CD4-positive, alpha-beta T cell treated with Interleukin-21 for 1 hour (primary cell): Measurements from ENCODE around the gene AP3D1.

ENCODE experiments used
- DNase-seq: peaks from one replicate; pipeline ENCODE4 v3.0.0-alpha.2; 2020

Gene AP3D1

DNA sequence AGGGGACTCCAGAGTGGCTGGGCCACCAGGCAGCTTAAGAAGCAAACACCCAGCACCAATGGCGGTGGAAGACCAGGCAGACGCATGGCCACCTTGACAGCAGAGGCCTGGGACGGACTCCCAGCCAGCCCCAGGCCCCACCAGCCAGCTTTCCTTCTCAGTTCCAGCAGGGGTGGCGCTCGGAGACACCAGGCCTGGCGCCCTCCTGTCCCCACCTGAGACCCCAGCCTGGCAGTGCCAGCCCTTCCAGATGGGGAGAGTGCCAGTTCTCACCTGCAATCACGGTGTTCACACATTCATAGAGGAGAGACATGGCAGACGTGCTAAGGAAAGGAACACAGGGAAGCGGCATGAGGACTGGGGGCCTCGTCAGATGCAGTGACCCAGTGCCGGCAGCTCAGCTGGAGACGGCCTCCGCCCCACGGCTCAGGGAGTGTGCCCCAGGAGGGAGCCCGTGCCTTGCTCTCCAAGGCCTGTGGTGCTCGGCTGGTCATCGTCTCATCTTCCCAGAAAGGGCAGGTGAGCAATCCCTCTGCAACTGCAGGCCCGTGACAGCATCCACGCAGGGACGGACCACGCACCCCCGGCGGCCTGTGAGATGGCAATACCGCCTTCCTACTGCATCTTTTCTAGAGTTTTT is 24.4 kb downstream of the AP3D1 start:
- no peak for DNase-seq

DNA sequence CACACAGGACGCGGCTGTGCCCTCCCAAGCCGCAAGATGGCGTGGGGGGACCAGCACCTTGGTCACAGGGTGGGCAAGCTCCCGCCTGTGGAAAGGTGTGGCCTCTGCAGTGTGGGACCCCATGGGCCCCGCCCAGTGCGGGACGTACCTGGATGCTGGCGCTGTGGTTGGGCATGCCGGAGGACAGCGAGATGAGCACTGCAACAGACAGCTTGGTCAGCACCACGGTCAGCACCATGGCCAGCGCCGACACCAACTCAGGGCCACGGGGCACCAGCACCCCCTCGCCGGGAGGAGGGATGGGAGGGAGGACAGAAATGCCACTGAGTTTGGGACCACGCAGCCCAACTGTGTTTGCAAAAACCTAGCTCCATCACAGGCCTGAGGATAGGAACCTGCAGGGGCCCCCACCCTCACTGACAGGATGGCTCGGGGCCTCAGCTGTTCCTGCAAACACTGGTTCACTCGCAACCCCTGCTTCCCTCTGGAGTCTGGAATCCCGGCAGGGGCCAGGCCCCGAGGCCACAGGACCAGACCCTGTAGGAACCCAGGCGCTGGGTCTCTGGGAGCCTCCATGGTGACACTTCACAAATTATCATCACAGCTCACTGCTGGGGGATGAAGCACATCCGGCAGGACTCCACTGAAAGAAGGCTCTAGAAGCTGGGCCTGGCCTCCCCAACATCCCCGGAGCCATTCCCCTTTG is 27.5 kb downstream of the AP3D1 start:
- DNase-seq, result no peak

DNA sequence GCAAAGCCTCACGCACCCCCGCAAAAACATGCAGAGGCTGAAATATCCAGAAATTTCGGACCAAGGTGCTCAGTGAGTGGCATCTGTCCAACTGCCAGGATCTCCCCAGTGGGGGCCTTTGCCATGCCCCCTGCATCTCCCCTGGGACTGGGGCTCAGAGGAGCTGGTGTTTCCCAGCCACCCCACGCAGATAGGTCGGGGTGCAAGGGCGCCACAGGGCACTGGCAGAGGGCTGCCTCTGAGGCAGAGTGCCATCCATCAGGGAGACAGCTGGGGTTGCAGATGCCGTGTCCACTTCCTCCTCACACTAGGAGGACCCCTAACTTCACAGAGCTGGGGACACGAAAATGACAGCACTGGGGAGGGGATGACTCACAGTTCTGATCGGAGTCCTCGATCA is 28.4 kb downstream of the AP3D1 start:
- DNase-seq, result no peak

DNA sequence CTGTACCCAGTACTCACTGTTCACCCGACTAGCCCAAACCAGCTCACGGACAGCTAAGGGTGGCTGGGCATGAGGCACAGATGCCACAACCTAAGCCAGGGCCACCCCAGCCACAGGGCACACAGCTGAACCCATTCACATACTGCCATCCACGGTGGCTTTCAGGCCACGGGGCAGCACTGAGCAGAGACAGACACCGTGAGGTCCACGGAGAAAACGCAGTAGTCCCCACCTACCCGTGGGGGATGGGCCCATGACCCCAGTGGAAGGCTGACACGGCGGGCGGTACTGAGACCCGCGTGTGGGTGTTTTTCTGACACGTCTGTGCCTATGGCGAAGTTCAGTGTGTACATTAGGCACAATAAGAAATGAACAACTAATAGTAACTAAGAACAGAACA is 29.1 kb downstream of the AP3D1 start:
- no peak for DNase-seq

DNA sequence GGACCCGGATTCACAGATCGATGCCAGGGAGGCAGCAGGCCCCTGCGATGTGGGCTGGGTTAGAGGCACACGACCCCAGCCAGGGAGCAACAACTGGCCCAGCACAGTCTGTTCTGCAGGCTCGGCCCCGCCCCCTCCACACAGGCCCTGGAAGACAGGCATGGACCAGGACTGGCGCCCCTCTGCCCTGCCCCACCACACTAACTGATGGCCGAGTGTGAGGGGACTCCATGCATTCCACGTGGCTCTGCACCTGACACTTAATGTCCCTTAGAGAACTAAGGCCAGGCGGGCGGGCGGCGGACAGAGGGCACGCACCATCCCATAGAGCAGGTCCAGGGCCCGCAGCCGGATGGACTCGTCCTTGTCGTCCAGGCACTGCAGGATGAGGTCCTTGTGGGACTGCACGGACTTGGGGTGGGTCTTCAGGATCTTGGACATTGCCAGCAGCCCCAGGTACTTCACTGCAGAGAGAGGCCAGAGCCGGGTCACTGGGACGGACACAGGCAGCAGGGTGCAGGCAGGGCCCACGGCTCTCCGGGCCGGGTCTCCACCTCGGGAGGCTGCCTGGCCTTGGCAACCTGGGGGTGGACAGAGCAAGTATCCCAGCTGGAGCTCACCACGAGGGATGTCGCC is 29.8 kb downstream of the AP3D1 start:
- DNase-seq, result no peak

DNA sequence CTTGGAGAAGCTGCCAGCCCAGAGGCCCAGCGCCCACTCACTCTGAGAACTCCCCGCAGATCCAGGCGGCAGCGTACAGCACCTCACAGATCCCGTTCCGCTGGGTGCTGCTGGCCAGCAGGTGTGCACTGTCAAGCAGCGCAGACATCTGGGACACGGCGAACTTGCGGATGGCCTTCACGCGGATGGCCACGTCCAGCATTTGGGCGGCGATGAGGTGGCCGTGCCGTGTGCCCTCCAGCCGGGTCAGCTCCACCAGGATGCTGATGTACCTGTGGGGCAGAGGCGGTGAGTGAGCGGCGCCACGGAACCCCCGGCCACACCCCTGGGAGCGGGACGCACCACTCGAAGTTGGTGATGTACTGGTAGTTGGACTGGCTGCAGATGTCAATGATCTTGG is 30.5 kb downstream of the AP3D1 start:
- DNase-seq, result no peak

DNA sequence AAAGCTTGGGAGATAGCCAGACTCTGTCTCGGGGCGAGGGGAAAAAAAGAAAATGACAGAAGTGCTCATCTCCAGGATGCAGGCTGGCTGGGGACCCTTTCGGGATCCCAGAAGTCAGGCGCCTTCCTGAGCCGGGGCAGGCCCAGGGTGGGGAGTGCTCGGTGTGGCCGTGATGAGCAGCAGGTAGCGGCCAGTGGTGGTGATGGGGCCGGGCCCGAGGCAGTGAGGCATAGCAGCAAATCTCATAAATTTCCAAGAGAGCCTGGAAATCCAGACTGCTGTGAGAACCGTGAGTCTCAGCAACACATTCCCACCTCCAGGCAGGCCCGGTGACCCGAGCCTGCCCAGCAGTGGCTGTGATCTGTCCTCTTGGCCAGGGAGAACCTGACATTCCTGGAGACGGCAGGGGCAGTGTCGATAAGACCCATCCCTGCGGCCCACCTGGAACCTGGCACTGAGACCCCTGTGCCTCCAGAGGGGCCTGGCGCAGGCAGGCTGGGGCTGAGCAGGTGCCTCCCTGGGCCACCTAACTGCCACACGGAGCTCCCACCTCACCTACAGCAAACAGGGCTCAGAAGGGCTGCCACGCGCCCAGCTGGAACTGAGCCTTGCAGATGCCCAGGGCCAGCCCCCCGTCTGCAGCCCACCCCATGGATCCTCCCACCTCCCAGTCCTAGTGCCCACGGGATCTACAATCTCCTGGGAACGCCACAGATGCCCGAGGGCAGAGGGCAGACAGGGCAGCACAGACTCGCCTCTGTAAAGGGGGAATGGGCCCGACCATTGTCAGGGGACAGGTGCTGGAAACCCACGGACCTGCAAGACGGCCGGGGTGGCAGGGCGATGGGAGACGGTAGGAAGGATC is 31.2 kb downstream of the AP3D1 start:
- no peak for DNase-seq

DNA sequence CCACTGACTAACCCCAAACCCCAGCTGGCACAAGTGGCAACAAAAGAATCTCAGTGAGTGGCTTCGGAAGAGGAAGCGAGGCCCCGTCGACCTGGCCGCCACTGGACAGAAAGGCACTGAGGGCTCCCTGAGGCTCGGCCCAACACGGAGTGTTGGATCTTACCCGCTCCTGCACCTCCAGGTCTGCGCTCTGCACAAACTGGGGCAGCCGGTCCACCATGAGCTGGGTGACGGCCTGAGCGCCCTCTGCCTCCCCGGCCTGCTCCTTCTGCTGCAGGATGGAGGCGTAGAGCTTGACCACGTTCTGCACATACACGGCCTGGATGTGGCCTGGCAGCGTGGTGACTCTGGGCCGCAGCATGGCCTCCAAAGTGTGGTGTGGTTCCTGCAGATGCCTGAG is 32.9 kb downstream of the AP3D1 start:
- no peak for DNase-seq

DNA sequence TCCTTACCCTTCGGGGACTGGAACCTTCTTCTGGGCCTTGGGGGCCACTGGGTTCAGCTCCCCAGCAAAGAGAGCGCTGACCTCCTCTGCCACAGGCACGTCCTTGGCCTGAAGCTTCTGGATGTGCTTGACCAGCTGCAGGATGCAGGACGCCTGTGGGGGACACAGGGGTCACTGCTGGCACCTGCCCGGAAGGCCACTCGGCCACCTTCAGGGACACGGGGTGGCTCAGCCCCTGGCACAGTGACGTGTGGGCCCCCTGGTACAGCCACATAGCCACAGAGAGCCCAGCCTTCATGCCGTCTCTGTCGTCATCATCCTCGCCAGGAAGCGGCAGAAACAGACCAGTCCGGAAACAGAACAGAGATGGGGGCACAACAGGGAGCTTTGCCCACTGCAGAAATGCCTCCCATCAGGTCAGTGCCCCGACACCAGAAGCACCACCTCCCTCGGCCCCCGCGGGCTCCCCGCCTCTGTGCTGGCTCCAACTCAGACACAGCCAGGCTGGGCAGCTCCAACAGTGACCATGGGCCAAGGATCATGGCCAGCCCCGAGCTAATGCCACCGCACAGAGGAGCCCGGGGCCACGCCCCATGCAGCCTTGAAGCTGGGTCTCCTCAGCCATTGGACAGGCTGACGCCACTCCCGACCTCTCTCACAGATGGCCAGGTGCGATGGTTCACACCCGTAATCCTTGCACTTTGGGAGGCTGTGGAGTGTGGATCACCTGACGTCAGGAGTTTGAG is 34.0 kb downstream of the AP3D1 start:
- no peak for DNase-seq

DNA sequence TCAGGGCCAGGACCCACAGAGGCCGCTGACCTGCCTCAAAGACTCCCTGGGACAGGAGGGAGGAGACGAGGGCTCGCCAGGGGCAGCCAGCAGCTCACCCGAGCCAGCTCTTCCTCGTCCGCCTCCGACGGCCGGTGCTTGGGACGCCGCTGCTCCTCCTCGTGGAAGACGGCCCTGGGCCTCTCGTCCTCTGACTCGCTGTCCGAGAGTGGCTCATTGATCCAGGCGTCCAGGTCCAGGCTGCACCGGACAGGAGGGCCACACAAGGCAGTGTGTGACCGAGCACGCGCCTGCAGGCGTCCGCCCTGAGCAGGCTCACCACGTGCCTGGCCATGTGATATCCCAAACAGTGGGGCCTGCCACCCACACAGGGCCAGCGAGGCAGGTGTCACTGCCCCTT is 34.9 kb downstream of the AP3D1 start:
- no peak for DNase-seq

DNA sequence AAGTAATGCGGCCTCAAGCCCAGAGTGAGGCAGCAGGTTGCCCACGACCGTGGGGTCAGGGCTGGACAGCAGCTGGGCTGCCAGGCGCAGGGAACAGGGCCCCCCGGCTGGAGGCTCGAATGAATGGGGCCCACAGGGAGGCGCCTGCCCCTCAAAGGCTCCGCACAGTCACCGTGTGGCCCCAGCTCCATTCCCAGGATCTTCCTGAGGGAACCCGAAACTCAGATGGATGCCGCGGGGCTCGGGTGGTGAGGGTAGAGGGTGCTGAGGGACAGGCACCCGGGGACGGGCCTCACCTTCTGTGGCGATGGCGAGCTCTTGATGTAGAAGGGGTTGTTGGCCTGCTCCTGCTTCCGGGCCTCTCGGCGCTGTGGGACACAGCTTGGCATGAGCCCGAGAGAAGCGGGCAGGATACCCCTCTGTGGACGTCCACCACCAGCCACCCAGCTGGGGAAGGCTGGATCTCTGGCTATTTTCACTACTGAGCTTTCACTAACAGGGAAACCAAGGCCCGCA is 35.4 kb downstream of the AP3D1 start:
- no peak for DNase-seq

DNA sequence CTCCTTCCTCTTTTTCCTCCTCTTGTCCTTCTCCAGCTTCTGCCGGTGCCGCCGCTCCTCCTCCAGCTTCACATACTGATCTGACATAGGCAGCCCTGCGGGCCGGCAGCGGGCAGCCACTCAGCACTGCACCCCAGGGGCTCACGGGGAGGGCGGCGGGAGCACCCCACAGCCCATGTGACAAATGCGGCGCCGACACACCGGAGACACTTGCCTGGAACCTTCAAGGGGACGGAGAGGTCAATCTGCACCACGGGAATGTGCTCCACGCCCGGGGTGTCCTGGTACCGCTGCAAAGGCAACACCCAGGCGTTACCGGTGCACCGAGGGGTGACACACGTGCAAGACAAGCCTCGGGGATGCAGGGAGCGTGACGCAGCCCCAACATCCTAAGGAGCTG is 36.0 kb downstream of the AP3D1 start:
- DNase-seq, result no peak

DNA sequence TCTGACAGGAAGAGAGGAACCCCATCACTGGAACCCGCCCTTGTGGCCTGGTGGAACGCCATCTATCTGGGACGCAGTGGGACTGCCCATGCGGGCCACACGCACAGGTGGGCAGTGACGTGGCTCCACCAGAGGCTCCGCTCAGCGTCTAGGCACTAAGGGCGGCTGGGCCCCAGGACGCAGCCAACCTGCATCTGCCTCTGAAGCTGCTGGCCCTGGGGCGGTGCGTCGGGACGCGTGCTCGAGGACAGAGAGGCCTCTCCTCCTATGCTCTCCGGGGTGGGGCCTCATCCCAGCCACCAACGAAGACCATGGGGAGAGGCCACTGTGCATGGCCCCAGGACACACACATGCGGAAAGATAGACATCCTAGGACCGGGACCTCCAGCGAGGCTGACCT is 36.5 kb downstream of the AP3D1 start:
- DNase-seq, result no peak

DNA sequence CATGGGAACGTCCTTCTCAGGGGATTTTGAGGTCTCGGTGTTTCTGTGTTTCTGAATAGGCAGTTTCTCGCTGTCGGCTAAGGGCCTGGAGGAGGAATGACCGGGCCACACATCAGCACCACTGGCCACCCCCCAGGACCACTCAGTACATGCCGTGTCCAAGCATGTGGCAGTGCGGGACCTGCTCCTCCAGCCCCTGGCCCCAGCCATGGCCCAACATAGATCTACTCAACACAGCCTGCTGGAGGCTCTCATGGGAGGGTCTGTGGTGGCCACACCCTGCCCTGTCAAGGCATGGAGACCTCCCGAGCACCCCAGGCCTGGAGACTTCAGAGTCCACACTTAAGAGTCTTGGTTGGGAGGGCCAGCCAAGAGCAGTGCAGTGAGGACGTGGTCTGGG is 37.1 kb downstream of the AP3D1 start:
- no peak for DNase-seq

DNA sequence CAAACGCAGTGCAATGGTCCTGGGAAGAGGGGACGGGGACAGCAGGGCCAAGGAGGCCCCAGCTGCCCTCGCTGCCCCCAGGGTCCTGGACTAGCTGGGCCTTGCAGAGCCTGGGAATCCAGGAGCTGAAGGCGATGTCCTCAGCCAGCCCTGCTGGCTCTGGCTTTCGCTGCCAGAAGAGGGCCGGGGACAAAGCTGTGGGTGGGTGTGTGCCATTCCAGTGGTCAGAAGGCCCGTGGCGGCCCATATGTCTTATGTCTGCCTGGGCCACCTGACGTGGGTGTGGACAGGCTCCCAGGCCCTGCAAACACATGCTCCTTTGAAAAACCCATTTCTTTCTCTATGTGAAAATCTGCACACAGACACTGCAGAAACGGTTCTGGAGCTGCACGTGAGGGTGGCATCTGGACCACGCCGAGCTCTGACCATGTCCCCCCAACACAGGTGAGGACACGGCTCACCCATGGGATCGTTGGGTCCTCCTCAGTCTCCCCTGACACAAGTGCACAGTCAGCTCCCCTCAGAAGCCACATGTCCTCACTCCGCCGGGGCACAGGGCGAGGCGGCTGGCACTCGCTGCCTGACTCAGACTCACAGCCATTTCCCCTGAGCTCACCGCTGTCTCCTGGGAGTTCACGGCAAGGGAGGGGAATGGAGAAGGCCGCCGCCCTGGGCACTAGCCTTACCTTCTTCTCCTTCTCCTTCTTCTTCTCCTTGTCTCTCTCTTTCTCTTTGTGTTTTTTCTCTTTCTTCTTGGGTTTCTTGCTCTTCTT is 37.7 kb downstream of the AP3D1 start:
- DNase-seq, result no peak

DNA sequence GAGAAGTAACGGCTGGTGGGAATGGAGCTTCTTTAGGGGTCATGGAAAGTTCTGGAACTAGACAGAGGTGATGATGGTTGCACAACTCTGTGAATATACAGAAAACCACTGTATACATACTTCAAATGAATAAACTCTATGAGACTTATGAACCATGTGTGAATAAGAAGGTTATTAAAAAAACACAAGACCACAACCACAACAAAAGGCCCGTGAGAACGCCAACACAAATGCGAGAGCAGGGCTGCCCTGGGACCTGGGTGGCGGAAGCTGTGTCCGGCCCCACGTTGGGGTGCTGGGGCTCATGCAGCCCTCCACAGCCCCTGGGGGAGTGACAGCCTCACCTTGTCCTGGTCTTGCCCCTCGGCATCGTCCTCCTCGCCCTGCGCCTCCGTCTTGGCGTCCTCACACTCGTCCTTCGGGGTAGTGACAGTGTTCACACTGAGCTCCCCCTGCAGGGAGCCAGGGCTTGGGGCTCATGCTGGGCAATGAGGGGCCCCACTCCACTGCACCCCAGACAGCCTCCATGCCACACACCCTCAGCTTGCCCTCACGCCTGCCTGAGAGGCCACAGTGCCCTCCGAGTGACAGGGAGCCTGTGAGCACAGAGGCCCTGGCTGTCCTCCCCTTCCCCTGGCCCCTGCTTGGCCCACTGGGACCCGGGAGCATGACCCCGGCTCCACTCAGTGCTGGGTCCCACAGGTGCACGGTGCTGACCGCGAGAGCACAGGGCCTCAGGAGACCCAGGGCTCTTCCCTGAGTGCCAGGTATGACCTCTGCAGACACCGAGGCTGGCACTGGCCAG is 38.6 kb downstream of the AP3D1 start:
- peak; percentile 30 for DNase-seq

DNA sequence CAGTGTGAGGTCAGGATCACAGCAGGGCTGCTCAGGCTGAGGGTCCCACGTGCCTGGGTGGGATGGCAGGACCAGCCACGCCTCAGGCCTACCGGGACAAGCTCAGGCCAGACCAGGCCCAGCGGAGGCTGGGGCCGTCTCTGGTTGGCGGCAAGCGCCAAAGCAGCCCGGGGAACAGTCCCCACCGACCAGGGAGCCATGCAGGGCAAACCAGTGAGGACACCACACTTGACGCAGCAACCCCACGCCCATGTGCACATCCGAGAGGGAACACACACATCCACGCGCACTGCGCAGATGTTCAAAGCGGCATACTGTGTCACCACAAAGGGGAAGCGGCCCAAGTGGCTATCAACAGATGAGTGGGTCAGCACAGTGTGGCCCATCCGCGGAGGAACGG is 39.5 kb downstream of the AP3D1 start:
- DNase-seq, result no peak

DNA sequence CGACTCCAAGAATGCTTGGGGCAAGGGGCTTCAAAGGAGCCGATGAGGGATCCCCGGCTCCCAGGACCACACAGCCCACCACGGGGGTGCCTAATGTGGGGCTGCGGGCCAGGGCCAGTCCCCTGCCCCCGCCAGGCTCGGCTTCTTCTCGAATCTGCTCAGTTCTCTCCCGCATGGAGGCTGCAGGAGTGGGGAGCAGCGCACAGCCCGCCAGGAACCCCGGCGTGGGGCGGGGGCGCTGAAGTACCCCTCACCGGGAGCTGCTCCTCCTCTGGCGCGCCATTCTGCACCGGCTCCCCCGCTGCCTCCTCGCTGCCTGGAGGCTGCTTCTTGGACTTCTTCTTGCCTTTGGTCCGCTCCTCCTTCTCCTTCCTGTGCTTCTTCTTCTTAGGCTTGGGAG is 39.9 kb downstream of the AP3D1 start:
- DNase-seq, result no peak

DNA sequence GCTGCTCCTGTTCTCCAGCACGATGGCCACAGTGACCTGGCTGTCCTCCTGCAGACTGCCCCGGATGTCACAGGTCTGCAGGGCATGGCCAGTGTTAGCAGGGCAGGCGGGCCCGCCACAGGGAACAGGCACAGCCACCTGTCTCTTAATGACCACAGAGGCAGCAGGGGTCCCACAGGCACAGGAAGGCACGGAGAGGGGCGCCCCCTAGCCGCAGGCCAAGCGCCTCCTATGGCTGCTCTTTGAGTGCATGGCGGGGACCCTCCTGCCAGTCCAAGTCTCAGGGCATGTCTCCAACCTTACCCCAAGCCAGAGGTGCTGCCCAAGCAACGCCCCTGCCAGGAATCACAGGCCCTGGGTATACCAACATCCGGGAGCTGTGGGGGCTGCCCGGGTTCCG is 40.5 kb downstream of the AP3D1 start:
- no peak for DNase-seq

DNA sequence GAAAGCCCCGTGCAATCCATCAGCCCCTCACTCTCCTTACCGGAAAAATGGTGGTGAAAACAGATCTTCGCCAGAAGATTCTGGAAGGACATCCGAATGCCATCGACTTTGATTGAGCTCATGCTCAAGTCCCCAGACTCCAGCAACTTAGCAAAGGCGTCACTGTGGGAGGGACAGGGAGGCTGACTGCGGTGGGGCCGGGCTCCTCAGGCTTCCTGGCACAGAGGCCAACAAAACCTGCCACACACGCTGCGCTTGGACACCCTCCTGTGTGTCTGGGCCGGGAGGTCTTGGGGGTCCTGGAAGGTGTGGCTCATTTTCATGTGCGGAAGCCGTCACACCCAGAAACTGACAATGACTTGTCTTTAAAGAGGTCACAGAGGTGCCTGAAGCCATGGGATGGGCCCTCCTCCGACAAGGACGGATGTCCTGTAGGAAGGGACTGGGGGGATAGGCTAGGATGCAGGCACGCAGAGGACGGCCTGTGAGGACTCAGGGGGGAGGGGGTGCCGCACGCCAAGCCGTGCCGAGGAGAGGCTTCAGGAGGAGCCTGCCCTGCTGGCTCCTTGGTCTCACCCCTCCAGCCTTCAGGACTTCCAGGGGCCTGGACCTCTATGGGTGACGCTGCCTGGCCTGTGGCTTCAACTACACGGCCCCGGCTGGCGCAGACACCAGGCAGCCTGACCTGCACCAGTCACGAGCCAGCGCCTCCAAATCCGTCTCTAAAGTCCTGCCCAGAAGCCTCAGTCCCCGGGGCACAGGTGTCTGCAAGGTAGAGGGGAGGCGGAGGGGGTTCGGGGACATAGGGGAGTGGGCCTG is 42.1 kb downstream of the AP3D1 start:
- DNase-seq, result no peak
